Muscle of leg (tissue), 11 donors: ENCODE measurements around the gene BRAF. TPM values are rescaled to one million over a fixed set of nuclear protein-coding genes. Genes with fewer than 3 reads are reported as not detected.
"Not testable (repeated sequence)": the region's sequence is repeated elsewhere in the genome, so short reads cannot be mapped to it uniquely, and the experiment has no call there.

Experiments
- DNase-seq: peaks from one replicate; pipeline ENCODE4 v3.0.0; 2013
- H3K27ac ChIP-seq: one replicate; pipeline ENCODE4 v1.5.1; 2013; ENCODE audit warnings: mild to moderate bottlenecking, low read length, control low read depth
- H3K27me3 ChIP-seq: one replicate; pipeline ENCODE4 v1.6.1; 2013; ENCODE audit warnings: low read length; ENCODE audit not compliant: control insufficient read depth, insufficient read depth
- H3K36me3 ChIP-seq: one replicate; pipeline ENCODE4 v1.6.1; 2013; ENCODE audit warnings: low read length; ENCODE audit not compliant: control insufficient read depth, insufficient read depth
- H3K4me1 ChIP-seq: one replicate; pipeline ENCODE4 v1.6.1; 2013; ENCODE audit warnings: low read length; ENCODE audit not compliant: control insufficient read depth, insufficient read depth
- H3K4me3 ChIP-seq: one replicate; pipeline ENCODE4 v1.5.1; 2013; ENCODE audit warnings: low read length, control low read depth
- H3K9me3 ChIP-seq: replicated peaks from 2 replicates; pipeline ENCODE4 v1.6.1; 2013; ENCODE audit warnings: low read depth, low read length; ENCODE audit not compliant: control insufficient read depth
- WGBS: methylation state at CpG from one replicate; pipeline ENCODE4 v1.1.5; 2013; ENCODE audit warnings: missing lambda C conversion rate; ENCODE audit not compliant: insufficient coverage; 5-methylcytosine and 5-hydroxymethylcytosine counted together
- polyA plus RNA-seq, 8 donors: library from polyadenylated mRNA; unstranded; fragments of 120-200 nt; gene quantifications; one replicate each; pipeline versions ENCODE4 v1.2.1 to v1.2.3, GENCODE V29; 2013; ENCODE audit warnings: inconsistent platforms in 1 of 8, low replicate concordance in 1 of 8; ENCODE audit not compliant: insufficient read length in 8 of 8, insufficient read depth in 1 of 8
- total RNA-seq: library from RNA; stranded (reverse); fragments of 120-200 nt; gene quantifications from one replicate; pipeline ENCODE4 v1.2.4, GENCODE V29; 2013

The BRAF gene
- total and polyA plus RNA-seq, 9 donors, result 9.2 to 19.7 (median 9.5) TPM

GRCh38 chr7:140752533-140752932, 172.2 kb downstream of the BRAF start:
- H3K27ac ChIP-seq, result no peak overlapping the region
- no peaks in the 10 kb centered on the region for H3K27me3 ChIP-seq
- H3K9me3 ChIP-seq, result no peaks in the 10 kb centered on the region
- DNase-seq, result no peak
- peaks cover 2% of the 10 kb centered on the region for H3K36me3 ChIP-seq
- WGBS, result no CpG with 5 or more reads among the region's 1 CpG
- H3K4me3 ChIP-seq, result no peak overlapping the region
- no peaks in the 10 kb centered on the region for H3K4me1 ChIP-seq

- no peak overlapping the region for H3K4me3 ChIP-seq
- no peaks in the 10 kb centered on the region for H3K9me3 ChIP-seq
- H3K36me3 ChIP-seq, result peaks cover 4% of the 10 kb centered on the region
- no peak overlapping the region for H3K27ac ChIP-seq
- no peaks in the 10 kb centered on the region for H3K27me3 ChIP-seq
- no peaks in the 10 kb centered on the region for H3K4me1 ChIP-seq
- WGBS, result no CpG with 5 or more reads among the region's 2 CpGs
- DNase-seq, result no peak
These were observed 178.0 kb downstream of the BRAF start for GRCh38 chr7:140746751-140747150.

DNA sequence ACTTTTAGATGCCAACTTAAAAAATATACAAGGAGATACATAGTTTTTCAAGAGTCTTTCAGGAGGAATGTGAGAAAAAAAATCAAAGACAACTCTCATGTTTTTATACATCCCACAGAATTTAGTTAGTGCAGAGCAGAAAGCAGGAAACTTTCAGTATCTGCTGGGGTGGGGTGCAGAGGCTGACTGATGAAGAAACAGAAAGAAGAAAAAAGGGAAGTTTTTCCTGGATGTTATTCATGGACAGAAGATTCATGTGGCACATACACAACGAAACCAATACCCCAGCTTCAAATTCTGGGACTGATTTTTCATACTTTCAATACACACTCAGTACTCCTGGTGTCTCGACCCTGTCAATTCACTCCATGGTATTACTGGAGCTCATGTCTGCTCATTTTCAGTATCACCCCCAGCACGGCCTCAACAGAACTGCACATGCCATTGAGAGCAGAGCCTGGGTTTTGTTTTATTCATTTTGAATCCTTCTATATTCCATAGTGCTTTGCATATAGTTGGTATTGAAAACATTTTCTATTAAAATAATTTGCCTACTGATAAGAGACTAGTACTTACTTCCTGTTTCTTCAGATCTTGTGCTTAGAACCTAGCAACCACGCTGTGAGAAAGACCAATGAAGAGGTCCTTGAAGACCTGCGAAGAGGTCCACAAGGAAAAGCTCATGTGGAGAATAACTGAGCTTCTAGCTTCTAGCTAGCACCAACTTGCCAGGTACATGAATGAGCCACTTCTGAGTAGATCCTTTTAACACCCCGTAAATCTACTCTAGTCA, 179.3 kb downstream of the BRAF start:
- peaks cover 4% of the 10 kb centered on the region for H3K36me3 ChIP-seq

GRCh38 chr7:140744005-140744404, 180.7 kb downstream of the BRAF start:
- H3K36me3 ChIP-seq, result peaks cover 4% of the 10 kb centered on the region
- H3K4me3 ChIP-seq, result no peak overlapping the region
- no CpG with 5 or more reads among the region's 2 CpGs for WGBS
- H3K4me1 ChIP-seq, result no peaks in the 10 kb centered on the region
- H3K27me3 ChIP-seq, result no peaks in the 10 kb centered on the region
- no peaks in the 10 kb centered on the region for H3K9me3 ChIP-seq
- no peak overlapping the region for H3K27ac ChIP-seq
- DNase-seq, result no peak

More for the DNA sequence above, 179.3 kb downstream of the BRAF start:
- no CpG with 5 or more reads among the region's 6 CpGs for WGBS
- Histone ChIP-seq H3K27me3 (no peaks in the 10 kb centered on the region), H3K9me3 (no peaks in the 10 kb centered on the region), H3K4me3 (no peak overlapping the region), H3K4me1 (no peaks in the 10 kb centered on the region), H3K27ac (no peak overlapping the region)
- peak; percentile 9 for DNase-seq

DNA sequence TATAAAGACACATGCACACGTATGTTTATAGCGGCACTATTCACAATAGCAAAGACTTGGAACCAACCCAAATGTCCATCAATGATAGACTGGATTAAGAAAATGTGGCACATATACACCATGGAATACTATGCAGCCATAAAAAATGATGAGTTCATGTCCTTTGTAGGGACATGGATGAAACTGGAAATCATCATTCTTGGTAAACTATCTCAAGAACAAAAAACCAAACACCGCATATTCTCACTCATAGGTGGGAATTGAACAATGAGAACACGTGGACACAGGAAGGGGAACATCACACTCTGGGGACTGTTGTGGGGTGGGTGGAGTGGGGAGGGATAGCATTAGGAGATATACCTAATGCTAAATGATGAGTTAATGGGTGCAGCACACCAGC, 181.5 kb downstream of the BRAF start:
- no CpG with 5 or more reads among the region's 4 CpGs for WGBS
- not testable (repeated sequence) for H3K4me1 ChIP-seq, H3K27ac ChIP-seq, H3K27me3 ChIP-seq, H3K4me3 ChIP-seq, DNase-seq, H3K9me3 ChIP-seq
- H3K36me3 ChIP-seq, result peaks cover 10% of the 10 kb centered on the region

DNA sequence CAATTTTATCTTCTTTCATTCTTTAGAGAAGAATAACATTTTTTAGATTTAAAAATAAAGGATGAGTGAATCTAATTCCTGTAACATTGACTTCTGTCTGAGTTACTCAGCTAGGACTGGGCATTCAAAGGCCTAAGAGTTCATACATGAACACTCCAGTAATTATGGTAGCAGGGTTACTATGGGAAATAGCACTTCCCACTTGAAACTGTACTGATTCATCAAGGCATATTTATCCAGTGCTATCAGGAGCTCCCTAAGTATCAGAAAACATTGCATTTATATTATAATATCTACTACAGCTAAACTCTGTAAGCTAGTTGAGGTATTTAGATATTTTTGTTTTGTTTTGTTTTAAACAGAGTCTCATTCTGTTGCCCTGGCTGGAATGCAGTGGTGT, 186.4 kb downstream of the BRAF start:
- H3K9me3 ChIP-seq, result no peaks in the 10 kb centered on the region
- H3K4me3 ChIP-seq, result no peak overlapping the region
- H3K36me3 ChIP-seq, result peaks cover 10% of the 10 kb centered on the region
- no peak for DNase-seq
- no peak overlapping the region for H3K27ac ChIP-seq
- no peaks in the 10 kb centered on the region for H3K27me3 ChIP-seq
- no peaks in the 10 kb centered on the region for H3K4me1 ChIP-seq

DNA sequence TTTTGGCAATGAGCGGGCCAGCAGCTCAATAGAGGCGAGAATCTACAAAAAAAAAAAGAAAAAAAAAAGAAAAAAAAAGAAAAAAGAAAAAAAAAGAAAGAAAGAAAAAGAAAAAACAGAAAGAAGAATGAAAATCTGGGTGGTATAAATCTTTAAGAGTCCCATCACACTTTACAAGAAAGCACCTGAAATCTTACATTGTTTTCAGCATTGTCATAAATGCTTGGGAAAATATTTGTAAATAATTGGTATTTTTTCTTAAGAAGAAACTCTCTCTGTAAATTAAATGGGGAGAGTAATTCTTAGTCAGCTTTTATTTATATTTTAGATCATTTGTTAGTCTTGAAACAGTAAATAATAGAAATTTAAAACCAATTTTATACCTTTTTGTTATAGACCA, 190.0 kb downstream of the BRAF start:
- Histone ChIP-seq H3K27ac (no peak overlapping the region), H3K4me1 (no peaks in the 10 kb centered on the region), H3K27me3 (no peaks in the 10 kb centered on the region), H3K36me3 (peaks cover 13% of the 10 kb centered on the region), H3K9me3 (no peaks in the 10 kb centered on the region), H3K4me3 (no peak overlapping the region)
- no peak for DNase-seq
- no CpG with 5 or more reads among the region's 2 CpGs for WGBS

DNA sequence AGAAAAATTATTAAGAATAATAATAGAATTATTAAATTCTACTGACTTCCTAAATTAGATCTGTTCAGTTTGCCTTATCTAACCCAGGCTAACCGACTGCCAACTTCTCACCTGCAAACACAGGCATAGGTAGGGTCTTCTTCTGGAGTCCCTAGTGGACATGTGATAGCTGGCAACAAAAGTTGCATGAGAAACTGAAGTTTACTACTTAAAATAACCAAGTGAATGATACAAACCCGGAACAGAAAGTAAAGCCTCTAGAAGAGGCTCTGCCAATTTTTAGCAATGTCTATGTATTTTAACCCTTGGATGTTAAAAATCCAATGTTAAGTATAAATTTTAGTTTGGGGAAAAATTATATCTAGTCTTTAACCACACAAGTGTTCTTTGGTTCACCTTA, 190.6 kb downstream of the BRAF start:
- WGBS, result no CpG with 5 or more reads among the region's 2 CpGs
- Histone ChIP-seq H3K9me3 (no peaks in the 10 kb centered on the region), H3K4me1 (no peaks in the 10 kb centered on the region), H3K4me3 (no peak overlapping the region), H3K27ac (no peak overlapping the region), H3K27me3 (no peaks in the 10 kb centered on the region), H3K36me3 (peaks cover 13% of the 10 kb centered on the region)
- DNase-seq, result no peak

- Histone ChIP-seq H3K27ac (no peak overlapping the region), H3K9me3 (no peaks in the 10 kb centered on the region), H3K36me3 (peaks cover 7% of the 10 kb centered on the region), H3K4me1 (no peaks in the 10 kb centered on the region), H3K4me3 (no peak overlapping the region), H3K27me3 (no peaks in the 10 kb centered on the region)
- no peak for DNase-seq
- 100% methylated on average over 1 of the region's 2 CpGs for WGBS
These were observed 192.3 kb downstream of the BRAF start for GRCh38 chr7:140732416-140732815.

DNA sequence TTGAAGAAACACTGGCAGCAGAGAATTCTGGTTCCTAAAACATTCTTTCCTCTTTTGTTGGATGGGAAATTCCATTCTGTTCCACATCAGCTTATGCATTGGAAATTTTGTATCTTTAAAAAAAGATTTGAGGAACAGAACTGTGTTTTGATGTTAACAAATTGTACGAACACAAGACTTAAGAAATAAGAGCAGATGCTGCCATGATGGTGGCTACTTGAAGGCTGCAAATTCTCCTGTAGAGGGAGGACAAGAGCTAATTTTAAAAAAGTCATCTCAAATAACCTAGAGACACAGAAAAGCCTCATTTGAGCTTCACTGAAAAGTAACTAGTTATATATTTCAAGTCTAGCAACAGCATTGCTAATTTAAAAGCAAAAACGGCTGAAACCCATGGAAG, 198.4 kb downstream of the BRAF start:
- Histone ChIP-seq H3K27ac (no peak overlapping the region), H3K4me1 (no peaks in the 10 kb centered on the region), H3K9me3 (no peaks in the 10 kb centered on the region), H3K27me3 (no peaks in the 10 kb centered on the region), H3K4me3 (no peak overlapping the region), H3K36me3 (peaks cover 10% of the 10 kb centered on the region)
- WGBS, result no CpG with 5 or more reads among the region's 2 CpGs
- DNase-seq, result peak; percentile 20

DNA sequence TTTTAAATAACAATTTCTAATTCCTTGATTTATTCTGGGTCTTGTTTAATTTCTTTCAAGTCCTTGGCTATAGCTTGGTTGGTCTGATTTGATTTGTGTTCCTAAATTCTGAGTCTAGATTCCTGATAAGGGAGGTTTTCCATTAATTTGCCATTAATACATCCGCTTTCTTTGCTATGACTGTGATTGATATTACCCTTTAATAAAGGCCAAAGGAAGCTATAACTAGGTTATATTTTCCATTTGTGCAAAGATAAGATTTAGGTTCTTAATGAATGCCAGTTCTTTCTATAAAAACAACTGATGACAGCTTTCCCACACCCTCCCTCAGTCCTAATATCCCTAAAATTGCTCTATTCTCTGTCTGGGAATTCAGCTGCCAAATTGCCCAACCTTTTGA, 200.0 kb downstream of the BRAF start:
- Histone ChIP-seq H3K9me3 (no peaks in the 10 kb centered on the region), H3K4me1 (no peaks in the 10 kb centered on the region), H3K27me3 (no peaks in the 10 kb centered on the region), H3K4me3 (no peak overlapping the region), H3K36me3 (peaks cover 7% of the 10 kb centered on the region), H3K27ac (no peak overlapping the region)
- WGBS, result no CpG with 5 or more reads among the region's 1 CpG
- DNase-seq, result no peak
